Mesendoderm (in vitro differentiated cells): ENCODE results near the gene HAPLN2.

Experiments
- DNase-seq: peaks from one replicate; pipeline ENCODE4 v3.0.0; 2013
- H2AK5ac ChIP-seq: 2 replicates; pipeline ENCODE4 v1.6.1; 2013; ENCODE audit warnings: low read length, inconsistent platforms
- H2BK120ac ChIP-seq: 2 replicates; pipeline ENCODE4 v1.6.1; 2013; ENCODE audit warnings: low read depth, mild to moderate bottlenecking, low read length, moderate library complexity, mixed read lengths
- H2BK15ac ChIP-seq: replicated peaks from 2 replicates; pipeline ENCODE4 v1.6.1; 2013; ENCODE audit warnings: low read depth, mild to moderate bottlenecking, moderate library complexity
- H2BK5ac ChIP-seq: 2 replicates; pipeline ENCODE4 v1.6.1; 2013; ENCODE audit warnings: low read length, inconsistent platforms
- H3K18ac ChIP-seq: 2 replicates; pipeline ENCODE4 v1.6.1; 2013; ENCODE audit warnings: mild to moderate bottlenecking, low read length, mixed read lengths
- H3K23ac ChIP-seq: one replicate; pipeline ENCODE4 v1.6.1; 2013; ENCODE audit warnings: low read length
- H3K27ac ChIP-seq: 2 replicates; pipeline ENCODE4 v1.5.1; 2013; ENCODE audit warnings: low read depth, mild to moderate bottlenecking, inconsistent platforms, low read length, moderate library complexity
- H3K27me3 ChIP-seq: 2 replicates; pipeline ENCODE4 v1.6.1; 2013; ENCODE audit warnings: low read length, control low read depth, mild to moderate bottlenecking, inconsistent platforms; ENCODE audit not compliant: insufficient read depth, poor library complexity
- H3K36me3 ChIP-seq: 2 replicates; pipeline ENCODE4 v1.6.1; 2013; ENCODE audit warnings: low read length, inconsistent platforms; ENCODE audit not compliant: control insufficient read depth, insufficient read depth
- H3K4ac ChIP-seq: one replicate; pipeline ENCODE4 v1.6.1; 2013; ENCODE audit warnings: low read depth, mild to moderate bottlenecking, low read length, moderate library complexity
- H3K4me1 ChIP-seq: 2 replicates; pipeline ENCODE4 v1.6.1; 2013; ENCODE audit warnings: low read depth, low read length, inconsistent platforms; ENCODE audit not compliant: control insufficient read depth
- H3K4me2 ChIP-seq: 2 replicates; pipeline ENCODE4 v1.6.1; 2013; ENCODE audit warnings: low read length
- H3K4me3 ChIP-seq: 2 replicates; pipeline ENCODE4 v1.5.1; 2013; ENCODE audit warnings: mild to moderate bottlenecking, low read length
- H3K56ac ChIP-seq: one replicate; pipeline ENCODE4 v1.6.1; 2013; ENCODE audit warnings: low read length
- H3K79me1 ChIP-seq: 2 replicates; pipeline ENCODE4 v1.6.1; 2013; ENCODE audit warnings: low read length, inconsistent platforms
- H3K79me2 ChIP-seq: 2 replicates; pipeline ENCODE4 v1.6.1; 2013; ENCODE audit warnings: mild to moderate bottlenecking, low read length; ENCODE audit not compliant: control insufficient read depth, insufficient read depth
- H3K9ac ChIP-seq: 2 replicates; pipeline ENCODE4 v1.6.1; 2013; ENCODE audit warnings: low read length, inconsistent platforms
- H4K5ac ChIP-seq: one replicate; pipeline ENCODE4 v1.6.1; 2013; ENCODE audit warnings: low read length
- H4K8ac ChIP-seq: one replicate; pipeline ENCODE4 v1.6.1; 2013; ENCODE audit warnings: low read depth, mild to moderate bottlenecking, control low read depth, low read length, moderate library complexity
- WGBS: extraction: QIAGEN DNeasy Blood & Tissue Kit; methylation state at CpG from one replicate; pipeline ENCODE4 v1.1.7; 2013; ENCODE audit warnings: low lambda C conversion rate, missing lambda C conversion rate; ENCODE audit not compliant: insufficient coverage; ENCODE audit errors: extremely low coverage; 5-methylcytosine and 5-hydroxymethylcytosine counted together

Gene HAPLN2

DNA sequence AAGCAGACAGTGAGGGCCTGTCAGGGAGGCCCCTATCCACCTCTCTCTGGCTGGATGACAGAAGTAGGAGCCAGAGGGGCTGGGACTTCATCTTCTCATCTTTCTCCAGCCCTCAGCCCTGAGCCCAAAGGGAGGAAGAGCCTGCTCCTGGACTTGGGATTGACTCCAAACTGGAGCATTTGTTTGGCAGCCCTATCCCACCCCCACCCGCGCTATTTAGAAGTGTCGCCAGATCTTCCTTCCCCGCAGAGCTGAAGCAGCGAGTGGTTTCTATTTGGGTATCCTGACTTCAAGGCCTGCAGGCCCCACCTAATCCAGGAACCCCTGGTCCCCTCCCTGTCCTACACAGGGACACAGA, 48.4 kb downstream of the HAPLN2 start:
- peak overlapping the region; percentile 86 for H3K23ac ChIP-seq
- WGBS: no CpG with 5 or more reads among the region's 5 CpGs
- H3K4me1 ChIP-seq: peaks cover 25% of the 10 kb centered on the region

DNA sequence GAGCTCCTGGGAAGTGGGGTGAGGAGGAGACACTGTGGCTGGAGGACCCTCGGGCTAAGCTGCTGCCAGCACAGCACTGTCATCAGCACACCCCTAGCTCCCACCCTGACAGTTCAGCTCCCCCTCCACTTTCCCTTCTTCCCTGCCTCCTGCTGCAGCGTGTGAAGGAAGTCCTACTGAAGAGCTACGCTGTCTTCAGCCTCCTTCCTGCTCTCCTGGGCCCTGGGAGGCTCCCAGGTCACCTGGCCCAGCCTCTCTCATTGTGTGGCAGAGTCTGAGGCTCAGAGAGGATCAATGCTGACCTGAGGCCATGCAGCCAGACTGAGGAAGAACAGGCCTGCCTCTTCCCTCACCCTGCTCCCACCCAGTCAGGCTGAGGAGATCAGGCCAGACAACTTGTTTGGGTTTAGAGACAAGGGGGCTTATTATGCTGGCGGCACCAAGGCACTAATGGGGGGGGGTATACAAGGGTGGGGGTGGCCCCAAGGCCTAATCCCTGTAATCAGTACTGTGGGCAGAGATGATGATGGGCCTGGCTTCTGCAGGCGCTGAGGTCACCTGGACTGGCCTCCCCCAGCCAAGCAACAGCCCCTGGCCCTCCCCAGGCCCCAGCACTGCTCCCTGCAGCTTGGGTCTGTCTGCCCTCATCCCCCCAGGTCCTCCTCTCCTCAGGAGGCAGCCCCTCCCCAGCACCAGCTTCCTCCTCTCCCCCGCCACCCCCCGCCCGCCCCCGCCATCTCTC, 48.9 kb downstream of the HAPLN2 start:
- Histone ChIP-seq H2BK5ac (peak overlapping the region; percentile 47), H2AK5ac (peak overlapping the region; percentile 61), H2BK15ac (no peak overlapping the region), H3K79me1 (peaks cover 6% of the 10 kb centered on the region), H3K4ac (no peak overlapping the region), H3K27ac (peak overlapping the region; percentile 58), H3K9ac (peak overlapping the region; percentile 58), H3K4me2 (no peak overlapping the region), H3K79me2 (peaks cover 2% of the 10 kb centered on the region), H3K27me3 (no peaks in the 10 kb centered on the region), H4K8ac (no peak overlapping the region), H3K18ac (no peak overlapping the region), H3K56ac (peak overlapping the region; percentile 84), H4K5ac (no peak overlapping the region), H3K36me3 (peaks cover 7% of the 10 kb centered on the region), H3K4me3 (no peak overlapping the region), H3K4me1 (peaks cover 25% of the 10 kb centered on the region), H2BK120ac (no peak overlapping the region), H3K23ac (peak overlapping the region; percentile 86)
- no CpG with 5 or more reads among the region's 9 CpGs for WGBS
- DNase-seq: peak; percentile 95

More for the DNA sequence above, 48.4 kb downstream of the HAPLN2 start:
- H2AK5ac ChIP-seq: peak overlapping the region; percentile 61
- no peak for DNase-seq
- no peak overlapping the region for H3K4me2 ChIP-seq
- H3K36me3 ChIP-seq: peaks cover 3% of the 10 kb centered on the region
- H3K18ac ChIP-seq: no peak overlapping the region
- peak overlapping the region; percentile 84 for H3K56ac ChIP-seq
- H2BK120ac ChIP-seq: no peak overlapping the region
- no peak overlapping the region for H2BK15ac ChIP-seq
- H4K5ac ChIP-seq: no peak overlapping the region
- H3K4ac ChIP-seq: no peak overlapping the region
- H4K8ac ChIP-seq: no peak overlapping the region
- H3K4me3 ChIP-seq: no peak overlapping the region
- H3K9ac ChIP-seq: peak overlapping the region; percentile 58
- H3K79me2 ChIP-seq: no peaks in the 10 kb centered on the region
- H3K27me3 ChIP-seq: no peaks in the 10 kb centered on the region
- H2BK5ac ChIP-seq: peak overlapping the region; percentile 47
- peaks cover 5% of the 10 kb centered on the region for H3K79me1 ChIP-seq
- peak overlapping the region; percentile 58 for H3K27ac ChIP-seq

DNA sequence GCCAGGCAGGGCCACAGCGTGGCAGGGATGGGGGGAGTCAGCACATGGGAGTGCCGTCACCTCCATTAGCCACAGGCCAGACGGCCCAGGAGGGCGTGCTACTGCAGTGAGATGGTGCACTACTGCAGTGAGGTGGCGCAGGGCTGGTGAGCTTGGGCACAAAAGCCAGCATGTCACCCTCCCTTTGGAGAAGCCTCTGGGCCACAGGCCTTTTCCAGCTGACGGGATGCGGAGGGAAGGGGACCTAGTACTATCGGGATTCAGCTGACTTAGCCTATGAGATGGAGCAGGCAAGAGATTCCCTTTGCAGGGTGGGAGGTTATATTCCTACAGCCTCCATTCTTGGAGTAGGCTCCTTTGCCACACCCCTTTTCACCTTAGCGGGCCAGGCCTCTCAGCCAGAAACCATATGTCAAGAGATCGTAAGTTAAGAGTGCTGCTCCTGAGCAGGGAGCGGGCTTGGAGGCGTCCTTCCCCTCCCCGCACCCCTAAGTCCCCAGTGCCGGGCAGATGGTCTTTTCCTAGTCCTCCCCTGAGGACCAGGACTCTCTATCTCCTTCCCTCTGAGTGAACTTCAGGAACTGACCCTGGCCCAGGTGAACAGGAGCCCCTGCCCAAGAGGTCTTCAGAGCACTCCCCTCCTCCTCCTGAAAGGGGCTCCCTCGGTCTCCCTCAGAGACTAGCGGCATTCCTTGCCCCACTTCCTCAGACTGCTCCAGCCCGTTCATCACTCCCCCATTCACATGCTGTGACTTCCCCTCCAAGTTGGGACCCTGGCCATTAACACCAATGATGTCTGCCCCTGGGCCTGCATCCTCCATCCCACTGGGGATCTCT, 49.8 kb downstream of the HAPLN2 start:
- Histone ChIP-seq H2BK120ac (no peak overlapping the region), H3K79me2 (peaks cover 4% of the 10 kb centered on the region), H3K4me1 (peaks cover 21% of the 10 kb centered on the region), H3K4me3 (no peak overlapping the region), H3K4ac (no peak overlapping the region), H4K5ac (no peak overlapping the region), H3K9ac (peak overlapping the region; percentile 56), H3K4me2 (no peak overlapping the region), H3K27ac (peak overlapping the region; percentile 76), H2AK5ac (no peak overlapping the region), H3K36me3 (peaks cover 7% of the 10 kb centered on the region), H2BK5ac (peak overlapping the region; percentile 21), H3K18ac (no peak overlapping the region), H3K56ac (peak overlapping the region; percentile 39), H3K27me3 (no peaks in the 10 kb centered on the region), H3K23ac (no peak overlapping the region), H3K79me1 (peaks cover 6% of the 10 kb centered on the region), H4K8ac (no peak overlapping the region), H2BK15ac (no peak overlapping the region)
- DNase-seq: peak; percentile 96
- no CpG with 5 or more reads among the region's 17 CpGs for WGBS

DNA sequence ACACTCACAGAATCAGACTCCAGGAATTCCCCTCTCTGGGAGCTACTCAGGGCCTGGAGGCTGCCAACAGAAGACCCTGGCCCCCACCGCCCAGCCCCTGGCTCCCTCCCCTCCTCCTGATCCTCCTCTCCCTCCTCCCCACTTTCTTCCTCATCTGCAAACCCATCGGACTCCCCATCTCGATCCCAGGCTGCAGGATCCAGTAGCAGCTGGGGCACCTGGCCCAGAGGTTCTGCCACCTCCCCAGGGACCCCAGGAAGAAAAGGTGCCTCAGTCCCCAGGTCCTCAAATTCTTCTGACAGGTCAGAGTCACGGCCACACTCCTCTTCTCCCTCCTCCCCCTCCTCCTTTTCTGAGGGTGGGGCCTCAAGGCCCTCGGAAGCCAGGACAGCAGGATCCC, 50.6 kb downstream of the HAPLN2 start:
- Histone ChIP-seq H2BK5ac (no peak overlapping the region), H3K79me1 (peaks cover 10% of the 10 kb centered on the region), H3K18ac (no peak overlapping the region), H2BK120ac (no peak overlapping the region), H3K4me1 (peaks cover 20% of the 10 kb centered on the region), H3K9ac (peak overlapping the region; percentile 25), H3K4me2 (no peak overlapping the region), H3K79me2 (peaks cover 11% of the 10 kb centered on the region), H3K56ac (no peak overlapping the region), H3K23ac (no peak overlapping the region), H2BK15ac (no peak overlapping the region), H3K4ac (no peak overlapping the region), H4K5ac (no peak overlapping the region), H3K4me3 (no peak overlapping the region), H3K27me3 (no peaks in the 10 kb centered on the region), H3K27ac (peak overlapping the region; percentile 76), H3K36me3 (peaks cover 7% of the 10 kb centered on the region), H2AK5ac (no peak overlapping the region), H4K8ac (no peak overlapping the region)
- WGBS: no CpG with 5 or more reads among the region's 5 CpGs
- DNase-seq: no peak

DNA sequence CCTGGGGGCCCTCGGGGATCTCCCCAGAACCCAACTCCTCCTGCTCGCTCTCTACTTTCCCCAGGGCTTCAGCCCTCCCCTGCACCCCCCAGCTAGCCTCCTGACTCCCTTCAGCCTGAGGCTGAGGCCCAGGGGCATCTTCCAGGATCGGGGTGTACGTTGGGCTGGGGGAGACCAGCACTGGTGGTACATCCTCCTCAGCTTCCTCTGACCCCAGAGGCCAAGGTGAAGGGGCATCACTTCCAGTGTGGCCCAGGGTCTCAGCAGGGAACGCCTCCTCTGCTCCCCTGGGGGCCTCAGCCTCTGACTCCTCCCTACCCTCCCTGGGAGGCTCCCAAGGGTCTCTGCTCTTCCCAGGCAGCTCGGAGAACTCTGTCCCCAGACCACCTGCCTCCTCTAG, 51.1 kb downstream of the HAPLN2 start:
- H3K23ac ChIP-seq: no peak overlapping the region
- H3K79me1 ChIP-seq: peaks cover 15% of the 10 kb centered on the region
- H3K4me1 ChIP-seq: peaks cover 24% of the 10 kb centered on the region
- peak overlapping the region; percentile 76 for H3K27ac ChIP-seq
- H2AK5ac ChIP-seq: no peak overlapping the region
- no peak overlapping the region for H3K9ac ChIP-seq
- no peak for DNase-seq
- H2BK120ac ChIP-seq: no peak overlapping the region
- no peak overlapping the region for H3K18ac ChIP-seq
- WGBS: no CpG with 5 or more reads among the region's 6 CpGs
- H2BK5ac ChIP-seq: no peak overlapping the region
- no peaks in the 10 kb centered on the region for H3K27me3 ChIP-seq
- H3K4me3 ChIP-seq: no peak overlapping the region
- H3K4ac ChIP-seq: no peak overlapping the region
- no peak overlapping the region for H4K8ac ChIP-seq
- H2BK15ac ChIP-seq: no peak overlapping the region
- no peak overlapping the region for H3K4me2 ChIP-seq
- H3K36me3 ChIP-seq: peaks cover 10% of the 10 kb centered on the region
- peak overlapping the region; percentile 54 for H3K56ac ChIP-seq
- H3K79me2 ChIP-seq: peaks cover 17% of the 10 kb centered on the region
- H4K5ac ChIP-seq: no peak overlapping the region
